PC-3 (cell line): ENCODE results near the gene UPF2. TPM values are rescaled to one million over a fixed set of nuclear protein-coding genes. Genes with fewer than 3 reads are reported as not detected.

Experiments used
- ATAC-seq: fragments of 200-7000 bp; cut with Tn5 transposase; 2 replicates; pipeline ENCODE4 v1.9.1; 2020; ENCODE audit warnings: mild to moderate bottlenecking, moderate library complexity
- BruUV-seq: library from RNA; stranded (reverse); fragments of 400-500 nt; replicated peaks from 2 replicates; lab custom pipeline; 2021; lab: Mats Ljungman, UMichigan
- CTCF ChIA-PET: fragments of 300-600 bp; sonication (Branson Sonifier 250); formaldehyde crosslinking; loops from one replicate; lab custom pipeline; 2022; ENCODE audit warnings: antibody characterized with exemption; lab: Charles Lee
- POLR2A ChIA-PET: fragments of 300-600 bp; sonication (Branson Sonifier 250); formaldehyde crosslinking; loops from one replicate; lab custom pipeline; 2022; ENCODE audit warnings: antibody characterized with exemption; ENCODE audit not compliant: unreplicated experiment; lab: Charles Lee
- DNase-seq: peaks from one replicate; pipeline ENCODE4 v3.0.0-alpha.2; 2015
- H2AFZ ChIP-seq: fragments of 300-600 bp; sonication (generic); 2 replicates; pipeline ENCODE4 v1.6.0; 2016; ENCODE audit warnings: antibody characterized with exemption, low read length
- H3F3A ChIP-seq: fragments of 300-600 bp; sonication (generic); one replicate; pipeline ENCODE4 v1.6.0; 2017; ENCODE audit warnings: antibody characterized with exemption, low read length, control low read depth, mild to moderate bottlenecking; ENCODE audit not compliant: unreplicated experiment
- H3K27ac ChIP-seq: fragments of 300-600 bp; sonication (generic); 2 replicates; pipeline ENCODE4 v1.5.1; 2016; ENCODE audit warnings: mild to moderate bottlenecking, low read length
- H3K27me3 ChIP-seq: fragments of 300-600 bp; sonication (generic); 2 replicates; pipeline ENCODE4 v1.6.1; 2016; ENCODE audit warnings: low read length, mixed read lengths
- H3K36me3 ChIP-seq: fragments of 300-600 bp; sonication (generic); 2 replicates; pipeline ENCODE4 v1.6.1; 2016; ENCODE audit warnings: low read depth, mixed run types, low read length, mixed read lengths
- H3K4me1 ChIP-seq: fragments of 300-600 bp; sonication (generic); 2 replicates; pipeline ENCODE4 v1.5.1; 2016; ENCODE audit warnings: low read length; ENCODE audit not compliant: insufficient read depth
- H3K4me2 ChIP-seq: fragments of 300-600 bp; sonication (generic); 2 replicates; pipeline ENCODE4 v1.6.0; 2016; ENCODE audit warnings: low read length
- H3K4me3 ChIP-seq: fragments of 300-600 bp; sonication (generic); 2 replicates; pipeline ENCODE4 v1.5.1; 2016; ENCODE audit warnings: mild to moderate bottlenecking, low read length, mixed read lengths
- H3K79me2 ChIP-seq: fragments of 300-600 bp; sonication (generic); 2 replicates; pipeline ENCODE4 v1.6.1; 2017; ENCODE audit warnings: low read length, mixed read lengths
- H3K9ac ChIP-seq: fragments of 300-600 bp; sonication (generic); 2 replicates; pipeline ENCODE4 v1.6.0; 2016; ENCODE audit warnings: mild to moderate bottlenecking, low read length
- H3K9me2 ChIP-seq: fragments of 300-600 bp; sonication (generic); replicated peaks from 2 replicates; pipeline ENCODE4 v1.6.1; 2016; ENCODE audit warnings: mixed run types, low read length, mixed read lengths
- H3K9me3 ChIP-seq: fragments of 300-600 bp; sonication (generic); 2 replicates; pipeline ENCODE4 v1.6.1; 2016; ENCODE audit warnings: low read length, mixed read lengths
- H4K20me1 ChIP-seq: fragments of 300-600 bp; sonication (generic); 2 replicates; pipeline ENCODE4 v1.6.1; 2016; ENCODE audit warnings: low read length, mixed read lengths
- CTCF ChIP-seq: fragments of 300-600 bp; sonication (generic); conservative IDR thresholded peaks from 2 replicates; pipeline ENCODE4 v1.5.1; 2017; ENCODE audit warnings: antibody characterized with exemption, low read depth, mild to moderate bottlenecking, low read length
- EZH2 ChIP-seq: fragments of 300-600 bp; sonication (generic); IDR thresholded peaks from one replicate; pipeline ENCODE4 v1.6.1; 2017; ENCODE audit warnings: antibody characterized with exemption, mild to moderate bottlenecking, low read length; ENCODE audit not compliant: unreplicated experiment
- EZH2phosphoT487 ChIP-seq: fragments of 300-600 bp; sonication (generic); IDR thresholded peaks from 2 replicates; pipeline ENCODE4 v1.6.1; 2018; ENCODE audit warnings: mild to moderate bottlenecking, antibody characterized with exemption, low read length, borderline replicate concordance
- intact Hi-C: fragments of 100-400 bp; cut with micrococcal nuclease; formaldehyde crosslinking; loops from 2 replicates; pipeline ENCODE4 v1.9.0; 2023
- total RNA-seq: library from RNA; depleted of rRNA; stranded (reverse); fragments of >200 nt; gene quantifications from 2 replicates; pipeline ENCODE4 v1.2.3, GENCODE V29; 2014

Gene UPF2
- total RNA-seq, 1 experiment from 2014 or later = 12.0 TPM

GRCh38 chr10:11930312-11930978 lies 112.2 kb downstream of the UPF2 start:
- intact Hi-C loops = no loop called here
- H3K4me2 ChIP-seq = no peak overlapping the region
- no peaks in the 10 kb centered on the region for H3K27me3 ChIP-seq
- H2AFZ ChIP-seq = no peak overlapping the region
- H3K36me3 ChIP-seq = peaks cover under 1% of the 10 kb centered on the region; the same call in 1 of the 2 replicates
- H3F3A ChIP-seq = no peaks in the 10 kb centered on the region
- no peak for DNase-seq
- ChIA-PET CTCF (no interaction called here), POLR2A (no interaction called here)
- H3K79me2 ChIP-seq = no peaks in the 10 kb centered on the region
- no TSS peak for BruUV-seq
- no peak for ATAC-seq
- no peak overlapping the region for H3K9ac ChIP-seq
- H3K4me1 ChIP-seq = no peaks in the 10 kb centered on the region
- H3K9me2 ChIP-seq = no peaks in the 10 kb centered on the region
- no peaks in the 10 kb centered on the region for H3K9me3 ChIP-seq
- no peak for TF ChIP-seq EZH2phosphoT487
- no peak for TF ChIP-seq EZH2
- TF ChIP-seq CTCF = no peak
- no peak overlapping the region for H3K4me3 ChIP-seq
- H3K27ac ChIP-seq = no peak overlapping the region
- no peaks in the 10 kb centered on the region for H4K20me1 ChIP-seq

GRCh38 chr10:11927746-11928145 lies 114.9 kb downstream of the UPF2 start:
- no peak for DNase-seq
- no peak overlapping the region for H3K9ac ChIP-seq
- H3K9me3 ChIP-seq = no peaks in the 10 kb centered on the region
- intact Hi-C loops = no loop called here
- no TSS peak for BruUV-seq
- H3K27ac ChIP-seq = no peak overlapping the region
- no peak for ATAC-seq
- no peaks in the 10 kb centered on the region for H3K79me2 ChIP-seq
- ChIA-PET POLR2A (no interaction called here), CTCF (no interaction called here)
- H3K4me3 ChIP-seq = no peak overlapping the region
- H3F3A ChIP-seq = no peaks in the 10 kb centered on the region
- H3K4me1 ChIP-seq = no peaks in the 10 kb centered on the region
- H3K27me3 ChIP-seq = no peaks in the 10 kb centered on the region
- H2AFZ ChIP-seq = no peak overlapping the region
- no peaks in the 10 kb centered on the region for H3K36me3 ChIP-seq
- H4K20me1 ChIP-seq = no peaks in the 10 kb centered on the region
- no peak for TF ChIP-seq EZH2phosphoT487
- TF ChIP-seq EZH2 = no peak
- no peak for TF ChIP-seq CTCF
- no peaks in the 10 kb centered on the region for H3K9me2 ChIP-seq
- no peak overlapping the region for H3K4me2 ChIP-seq

GRCh38 chr10:11921800-11922392 lies 120.7 kb downstream of the UPF2 start:
- H4K20me1 ChIP-seq = no peaks in the 10 kb centered on the region
- ChIA-PET POLR2A (no interaction called here), CTCF (no interaction called here)
- no peak overlapping the region for H3K27ac ChIP-seq
- TF ChIP-seq EZH2 (no peak), CTCF (no peak), EZH2phosphoT487 (no peak)
- no peaks in the 10 kb centered on the region for H3K9me2 ChIP-seq
- H3K4me1 ChIP-seq = no peaks in the 10 kb centered on the region
- DNase-seq (no peak), ATAC-seq (no peak)
- BruUV-seq = no TSS peak
- no peaks in the 10 kb centered on the region for H3K36me3 ChIP-seq
- H2AFZ ChIP-seq = no peak overlapping the region
- no peaks in the 10 kb centered on the region for H3K9me3 ChIP-seq
- H3K79me2 ChIP-seq = no peaks in the 10 kb centered on the region
- no peak overlapping the region for H3K4me2 ChIP-seq
- no peaks in the 10 kb centered on the region for H3F3A ChIP-seq
- no peak overlapping the region for H3K9ac ChIP-seq
- intact Hi-C loops = no loop called here
- no peak overlapping the region for H3K4me3 ChIP-seq
- H3K27me3 ChIP-seq = no peaks in the 10 kb centered on the region
